ENCODE data around the gene ITIH3. TPM values are rescaled to one million over a fixed set of nuclear protein-coding genes. Genes with fewer than 3 reads are reported as not detected.

ITIH3 gene
- total and polyA plus RNA-seq, 2 of the 8 experiments (the other 6 are each of a cell fraction or from before 2014, with no cell fraction given): not detected

DNA sequence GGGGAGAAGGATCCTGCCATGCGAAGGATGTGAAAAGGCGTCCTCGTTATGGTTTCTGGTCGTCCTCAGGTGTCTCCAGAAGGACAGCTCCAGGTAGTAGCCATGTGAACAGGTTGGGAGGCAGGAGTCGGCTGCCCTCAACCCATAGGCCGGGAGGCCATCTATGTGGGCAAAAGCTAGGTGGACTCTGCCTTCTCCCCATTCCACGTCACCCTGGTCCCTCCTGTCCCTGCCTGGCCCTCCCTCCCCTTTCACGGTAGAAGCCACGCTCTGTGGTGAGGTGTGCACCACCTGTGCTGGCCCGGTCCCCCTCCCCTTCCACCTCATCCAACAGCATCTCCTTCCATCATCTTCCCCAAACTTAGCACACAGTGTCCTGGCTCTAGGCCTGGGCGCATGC lies 16.3 kb downstream of the ITIH3 start:
- WGBS, 2 experiments (ENCODE audit: extremely low coverage in 1 of 2, insufficient coverage in 1 of 2, insufficient read length in 1 of 2, insufficient replicate concordance in 2 of 2, low coverage in 1 of 2, low lambda C conversion rate in 2 of 2, missing lambda C conversion rate in 1 of 2): 96% methylated on average over 11 of the region's 11 CpGs; no CpG with 5 or more reads in 1 of the 2 experiments
- no peak overlapping the region for H2AK5ac ChIP-seq (ENCODE audit: low read depth, low read length)
- no peaks in the 10 kb centered on the region for H3K79me2 ChIP-seq (ENCODE audit: control insufficient read depth in 1 of 2, insufficient read depth in 2 of 2, low read length in 2 of 2)
- POLR2A ChIA-PET (ENCODE audit: partially characterized antibody): no interaction called here
- H2BK5ac ChIP-seq (ENCODE audit: low read depth, low read length): no peak overlapping the region
- H2BK15ac ChIP-seq (ENCODE audit: low read length): no peak overlapping the region
- no peak overlapping the region for H3K56ac ChIP-seq (replicated peaks; ENCODE audit: insufficient read length, low read depth, low read length)
- no peaks in the 10 kb centered on the region for H3K4me1 ChIP-seq (replicated peaks in 1 of 4; ENCODE audit: control insufficient read depth in 3 of 4, insufficient read depth in 4 of 4, low read length in 3 of 4)
- no peak overlapping the region for H3K27ac ChIP-seq (ENCODE audit: low read depth, low read length)
- no peaks in the 10 kb centered on the region; a peak in 1 of 7 replicates for H3K27me3 ChIP-seq (replicated peaks in 1 of 4; ENCODE audit: control insufficient read depth in 3 of 4, extremely low read depth in 1 of 4, insufficient read depth in 3 of 4, low read length in 3 of 4)
- DNase-seq (ENCODE audit: low read depth in 1 of 2, low spot score in 2 of 2) (no peak), FAIRE-seq (no peak)
- no peaks in the 10 kb centered on the region for H3K36me3 ChIP-seq (ENCODE audit: control insufficient read depth in 2 of 4, insufficient read depth in 4 of 4, low read length in 3 of 4)
- H4K20me1 ChIP-seq (replicated peaks in 1 of 2; ENCODE audit: control insufficient read depth in 1 of 2, insufficient read depth in 2 of 2, low read length in 2 of 2): no peaks in the 10 kb centered on the region
- no peak overlapping the region for H3K9ac ChIP-seq (replicated peaks in 1 of 4; ENCODE audit: extremely low read depth in 1 of 4, low read depth in 3 of 4, low read length in 3 of 4)
- no peak overlapping the region for H4K8ac ChIP-seq (ENCODE audit: extremely low read depth, insufficient read depth, low read length)
- no peak overlapping the region for H4K5ac ChIP-seq (ENCODE audit: insufficient read length, low read depth, low read length)
- H2BK120ac ChIP-seq (replicated peaks; ENCODE audit: low read depth, low read length): no peak overlapping the region
- no peak overlapping the region for H3K4me3 ChIP-seq (ENCODE audit: extremely low read depth in 1 of 4, insufficient read depth in 2 of 4, low read depth in 3 of 4, low read length in 4 of 4)
- H2BK12ac ChIP-seq (ENCODE audit: low read depth, low read length): no peak overlapping the region
- H3K9me3 ChIP-seq (ENCODE audit: insufficient read depth in 2 of 2, low read depth in 1 of 2, low read length in 1 of 2): no peaks in the 10 kb centered on the region
- H2AFZ ChIP-seq (ENCODE audit: low read length): no peak overlapping the region
- no peak overlapping the region for H2BK20ac ChIP-seq (ENCODE audit: low read length)
- CTCF ChIA-PET (ENCODE audit: partially characterized antibody): interaction anchor here (0.6 to 7.5 kb wide), 8 partner anchors 8 to 436 kb away, joined by 3 to 86 read pairs (median 6); no protein-coding TSS in a partner anchor
- H4K91ac ChIP-seq (replicated peaks; ENCODE audit: insufficient read length, low read length): no peak overlapping the region
- H3K23me2 ChIP-seq (ENCODE audit: low read depth, low read length): peaks cover 5% of the 10 kb centered on the region; the same call in 1 of the 2 replicates
- TF ChIP-seq YY1 (IDR thresholded peaks at IDR 0.05; ENCODE audit: low read depth, low read length): no peak
- no peak for TF ChIP-seq CBX8 (IDR thresholded peaks at IDR 0.05; ENCODE audit: borderline replicate concordance, low read depth, low read length)
- TF ChIP-seq POLR2A (IDR thresholded peaks at IDR 0.05; ENCODE audit: control extremely low read depth in 1 of 2, low read depth in 2 of 2, low read length in 2 of 2): no peak
- TF ChIP-seq CHD2 (IDR thresholded peaks at IDR 0.05; ENCODE audit: low read length): no peak
- TF ChIP-seq POLR2AphosphoS5 (IDR thresholded peaks at IDR 0.05; ENCODE audit: low read depth, low read length): no peak
- no peak for TF ChIP-seq TCF12 (IDR thresholded peaks at IDR 0.05; ENCODE audit: low read depth, low read length)
- TF ChIP-seq NANOG (IDR thresholded peaks at IDR 0.05; ENCODE audit: insufficient read depth, low read depth, low read length, poor library complexity, severe bottlenecking): no peak
- TF ChIP-seq BCL11A (IDR thresholded peaks at IDR 0.05; ENCODE audit: low read depth in 2 of 2, low read length in 2 of 2): no peak
- no peak for TF ChIP-seq KDM5A (IDR thresholded peaks at IDR 0.05; ENCODE audit: low read length)
- TF ChIP-seq, protein P1, sequence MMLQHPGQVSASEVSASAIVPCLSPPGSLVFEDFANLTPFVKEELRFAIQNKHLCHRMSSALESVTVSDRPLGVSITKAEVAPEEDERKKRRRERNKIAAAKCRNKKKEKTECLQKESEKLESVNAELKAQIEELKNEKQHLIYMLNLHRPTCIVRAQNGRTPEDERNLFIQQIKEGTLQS (IDR thresholded peaks at IDR 0.05; ENCODE audit: insufficient read depth, low read depth, low read length): no peak
- TF ChIP-seq SP4 (IDR thresholded peaks at IDR 0.05; ENCODE audit: low read length): no peak
- H3K14ac ChIP-seq (ENCODE audit: insufficient read length): no peak overlapping the region
- H3K4me2 ChIP-seq (ENCODE audit: insufficient read depth in 1 of 2, low read depth in 2 of 2, low read length in 2 of 2): no peak overlapping the region
- no peak overlapping the region for H3K18ac ChIP-seq (ENCODE audit: extremely low read depth, low read length)
- H3K79me1 ChIP-seq (ENCODE audit: low read depth, low read length): no peaks in the 10 kb centered on the region
- H3K4ac ChIP-seq (replicated peaks; ENCODE audit: insufficient read length, low read depth, low read length): no peak overlapping the region
- H3K23ac ChIP-seq (ENCODE audit: insufficient read length): no peak overlapping the region
